Stimulated activated CD8-positive, alpha-beta memory T cell treated with anti-CD3 and anti-CD28 coated beads, Interleukin-15, amount 100 ng/mL, for 1 hour (primary cell): ENCODE results near the gene MAPK7.

Experiments
- DNase-seq: peaks from one replicate; pipeline ENCODE4 v3.0.0-alpha.2; 2020; ENCODE audit warnings: low read depth

MAPK7 gene

GRCh38 chr17:19418251-19418992 lies 40.1 kb downstream of the MAPK7 start:
- DNase-seq: no peak

- DNase-seq: no peak
These were observed 42.9 kb downstream of the MAPK7 start for GRCh38 chr17:19421219-19421618.

- DNase-seq: no peak
These were observed 43.6 kb downstream of the MAPK7 start for GRCh38 chr17:19421926-19422325.

GRCh38 chr17:19424934-19425868 lies 46.9 kb downstream of the MAPK7 start:
- no peak for DNase-seq

- no peak for DNase-seq
These were observed 48.3 kb downstream of the MAPK7 start for GRCh38 chr17:19426631-19427030.

- DNase-seq: no peak
These were observed 53.4 kb downstream of the MAPK7 start for GRCh38 chr17:19431691-19432090.
